ENCODE data around the gene SLC9B1.
"Not testable (repeated sequence)": the region's sequence is repeated elsewhere in the genome, so short reads cannot be mapped to it uniquely, and the experiment has no call there.

SLC9B1 gene

DNA sequence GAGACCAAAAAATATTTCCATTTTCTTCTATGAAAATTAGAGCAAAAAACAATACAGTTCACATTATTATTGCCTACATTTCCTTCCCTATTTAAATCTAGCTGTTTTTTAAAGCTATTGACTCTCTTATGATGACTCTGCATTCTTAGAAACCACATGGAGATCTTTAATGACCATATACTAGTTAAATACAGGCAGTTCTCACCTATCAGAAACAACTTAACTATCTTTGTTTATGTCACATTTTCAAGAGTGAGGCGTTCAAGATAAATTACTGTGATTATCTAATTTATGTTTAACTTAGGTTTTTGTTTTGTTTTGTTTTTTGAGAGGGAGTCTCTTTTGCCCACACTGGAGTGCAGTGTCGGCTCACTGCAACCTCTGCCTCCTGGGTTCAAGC is 147.7 kb downstream of the SLC9B1 start:
- no peak for DNase-seq

DNA sequence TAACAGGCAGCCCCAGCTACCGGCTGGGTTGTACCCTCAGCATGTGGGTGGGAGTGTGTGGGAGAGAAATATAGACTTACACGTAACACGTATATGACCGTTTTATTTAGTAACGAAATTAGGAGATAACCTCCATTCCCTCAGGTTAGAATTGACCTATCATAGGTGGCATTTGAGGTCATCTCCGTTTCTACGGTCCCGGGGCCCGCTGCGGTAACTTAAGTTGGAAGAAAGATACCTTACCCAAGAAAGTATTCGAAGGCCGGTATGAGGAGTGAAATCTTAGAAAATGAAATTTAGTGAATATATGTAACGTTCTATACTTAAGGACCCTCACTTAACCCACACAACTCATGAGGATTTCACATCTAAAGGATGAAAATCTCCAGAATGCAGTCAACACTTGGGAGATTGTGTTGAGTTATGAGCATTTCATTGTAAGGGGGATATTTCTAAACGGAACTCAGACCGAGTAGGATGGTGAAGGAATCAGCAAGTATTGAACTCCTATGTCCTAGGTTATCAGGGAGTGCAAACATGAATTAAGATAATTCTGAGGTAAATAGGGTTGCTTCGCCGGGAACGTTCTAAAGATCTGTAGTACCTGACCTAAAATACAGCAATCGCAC is 149.8 kb downstream of the SLC9B1 start:
- DNase-seq, result no peak

DNA sequence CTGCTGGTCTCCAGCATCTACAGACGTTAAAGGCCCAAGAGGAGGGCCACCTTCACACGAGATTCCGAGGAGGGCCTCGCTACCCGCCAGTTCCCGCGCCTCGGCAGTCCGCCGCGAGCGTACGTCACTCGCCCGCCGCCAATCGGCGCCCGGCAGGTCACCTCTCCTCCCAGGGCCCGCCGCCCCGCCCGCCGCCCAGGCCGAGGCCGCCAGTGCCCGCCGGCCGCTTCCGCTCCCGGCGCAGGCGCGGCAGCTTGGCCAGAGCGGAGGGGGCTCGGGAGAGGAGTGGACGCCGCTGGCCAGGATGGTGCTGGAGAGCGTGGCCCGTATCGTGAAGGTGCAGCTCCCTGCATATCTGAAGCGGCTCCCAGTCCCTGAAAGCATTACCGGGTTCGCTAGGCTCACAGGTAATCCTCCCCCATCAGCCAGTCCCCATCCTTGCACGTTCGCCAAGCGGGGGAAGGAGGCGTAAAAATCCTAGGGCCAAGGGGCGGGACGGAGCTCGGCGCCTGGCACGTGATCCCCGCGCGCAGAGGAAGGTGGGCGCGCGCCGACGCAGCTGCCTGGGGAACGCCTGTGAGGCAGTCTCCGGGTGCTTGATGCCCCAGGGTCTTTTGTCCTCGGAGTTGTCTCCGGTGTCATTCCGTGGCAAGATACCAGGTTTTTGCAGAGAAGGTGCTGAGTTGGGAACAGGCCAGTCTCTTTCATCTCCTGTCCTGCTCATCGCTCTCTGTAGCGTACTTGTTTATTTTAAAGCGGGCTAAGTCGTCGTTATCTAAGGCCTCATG is 150.5 kb downstream of the SLC9B1 start, which contains the start of gene CISD2:
Gene CISD2, plus strand, starts transcription at position 212 of the 788 bp plus-strand sequence. Its CDS starts 93 bp downstream, at position 305.
- peak; percentile 89 for DNase-seq

DNA sequence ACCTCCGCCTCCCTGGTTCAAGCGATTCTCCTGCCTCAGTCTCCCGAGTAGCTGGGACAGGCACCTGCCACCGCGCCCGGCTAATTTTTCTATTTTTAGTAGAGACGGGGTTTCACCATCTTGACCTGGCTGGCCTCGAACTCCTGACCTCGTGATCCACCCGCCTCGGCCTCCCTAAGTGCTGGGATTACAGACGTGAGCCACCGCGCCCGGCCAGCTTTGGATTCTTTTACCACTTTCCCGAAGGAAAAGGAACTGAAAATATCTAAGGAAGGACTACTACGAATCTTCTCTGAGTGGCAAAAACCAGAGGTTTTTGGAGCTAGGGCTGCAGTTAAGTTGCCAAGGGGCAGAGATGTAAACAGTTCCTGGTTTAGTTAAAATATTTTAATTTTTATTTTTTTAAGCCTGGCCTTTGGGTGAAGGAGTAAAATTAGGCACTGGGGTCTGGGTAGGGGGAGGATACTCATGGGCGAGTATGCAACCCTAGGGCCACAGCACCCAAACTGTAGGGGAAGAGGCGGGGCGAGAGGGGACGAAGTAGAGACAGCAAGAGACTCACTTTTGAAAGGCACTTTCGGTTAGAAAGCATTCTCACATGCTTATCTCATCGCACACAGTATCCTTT is 151.2 kb downstream of the SLC9B1 start:
- DNase-seq, result no peak

DNA sequence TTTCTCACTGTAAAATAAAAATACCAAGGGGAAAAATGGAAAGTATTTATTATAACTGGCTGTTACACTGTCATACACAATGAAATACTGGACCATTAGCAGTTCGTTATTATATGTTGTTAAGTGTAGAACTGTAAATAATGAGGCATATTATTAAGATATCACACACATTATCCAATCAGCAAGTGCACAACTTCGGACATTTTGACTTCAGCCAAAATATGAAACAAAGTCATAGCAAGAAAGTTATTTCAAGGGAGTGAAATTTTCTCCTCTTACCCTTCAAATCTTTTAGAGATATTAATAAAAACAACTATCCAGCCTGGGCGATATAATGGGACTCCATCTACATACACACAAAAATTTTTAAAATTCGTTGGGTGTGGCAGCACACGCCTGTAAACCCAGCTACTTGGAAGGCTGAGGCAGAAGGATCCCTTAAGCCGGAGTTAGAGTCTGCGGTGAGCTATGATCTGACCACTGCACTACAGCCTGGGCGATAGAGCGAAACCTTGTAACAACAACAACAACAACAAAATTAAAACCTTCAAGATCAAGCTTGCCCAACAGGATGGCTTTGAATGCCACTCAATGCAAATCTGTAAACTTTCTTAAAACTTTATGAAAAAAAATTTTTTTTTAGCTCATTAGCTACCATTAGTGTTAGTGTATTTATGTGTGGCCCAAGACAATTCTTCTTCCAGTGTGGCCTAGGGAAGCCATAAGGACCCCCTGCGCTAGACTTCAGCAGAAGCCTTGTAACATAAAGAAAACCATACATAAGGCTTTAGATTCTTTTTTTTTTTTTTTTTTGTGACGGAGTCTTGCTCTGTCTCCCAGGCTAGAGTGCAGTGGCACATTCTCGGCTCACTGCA is 152.0 kb downstream of the SLC9B1 start:
- DNase-seq, result no peak

DNA sequence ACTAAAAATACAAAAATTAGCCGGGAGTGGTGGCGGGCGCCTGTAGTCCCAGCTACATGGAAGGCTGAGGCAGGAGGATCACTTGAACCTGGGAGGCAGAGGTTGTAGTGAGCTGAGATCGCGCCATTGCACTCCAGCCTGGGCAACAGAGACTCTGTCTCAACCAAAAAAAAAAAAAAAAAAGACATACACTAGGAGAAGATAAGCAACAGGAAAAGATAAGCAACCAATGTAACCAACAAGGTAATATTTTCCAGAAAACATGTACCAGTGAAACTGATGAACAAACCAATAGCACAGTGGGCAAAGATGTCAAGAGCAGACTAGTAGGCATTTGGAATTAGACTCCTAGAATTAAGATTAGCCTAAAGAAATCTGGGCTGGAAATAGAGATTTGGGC is 154.2 kb downstream of the SLC9B1 start:
- DNase-seq, result not testable (repeated sequence)

DNA sequence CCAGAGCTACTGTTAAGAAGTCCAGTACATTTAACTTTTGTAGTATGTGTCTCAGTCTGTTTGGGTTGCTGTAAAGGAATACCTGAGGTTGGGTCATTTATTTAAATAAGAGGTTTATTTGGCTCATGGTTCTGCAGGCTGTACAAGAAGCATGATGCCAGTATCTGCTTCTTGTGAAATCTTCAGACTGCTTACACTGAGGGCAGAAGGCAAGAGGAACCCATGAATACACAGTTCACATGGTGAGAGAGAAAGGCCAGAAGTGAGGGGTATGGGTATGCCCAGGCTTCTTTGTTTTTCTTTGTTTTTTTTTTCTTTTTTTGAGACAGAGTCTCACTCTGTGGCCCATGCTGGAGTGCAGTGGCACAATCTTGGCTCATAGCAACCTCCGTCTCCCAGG is 156.8 kb downstream of the SLC9B1 start:
- DNase-seq, result no peak

DNA sequence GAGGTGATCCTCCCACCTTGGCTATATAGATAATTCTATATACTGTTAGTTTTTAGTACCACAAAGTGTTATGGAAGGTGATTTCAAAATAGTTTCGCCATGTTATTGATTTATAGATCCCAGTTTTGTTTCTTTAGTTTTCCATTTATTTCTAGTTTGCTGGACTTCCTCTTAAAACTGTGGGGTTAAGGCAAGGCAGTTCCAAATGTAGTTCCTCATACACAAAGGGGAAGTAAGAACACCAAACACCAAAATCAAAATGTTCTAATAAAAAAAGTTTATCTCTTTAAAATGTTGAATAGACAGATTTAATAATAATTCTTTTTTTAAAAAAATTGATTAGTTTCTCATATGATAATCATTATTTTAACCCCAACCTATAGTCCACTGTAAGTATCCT is 157.5 kb downstream of the SLC9B1 start:
- no peak for DNase-seq

DNA sequence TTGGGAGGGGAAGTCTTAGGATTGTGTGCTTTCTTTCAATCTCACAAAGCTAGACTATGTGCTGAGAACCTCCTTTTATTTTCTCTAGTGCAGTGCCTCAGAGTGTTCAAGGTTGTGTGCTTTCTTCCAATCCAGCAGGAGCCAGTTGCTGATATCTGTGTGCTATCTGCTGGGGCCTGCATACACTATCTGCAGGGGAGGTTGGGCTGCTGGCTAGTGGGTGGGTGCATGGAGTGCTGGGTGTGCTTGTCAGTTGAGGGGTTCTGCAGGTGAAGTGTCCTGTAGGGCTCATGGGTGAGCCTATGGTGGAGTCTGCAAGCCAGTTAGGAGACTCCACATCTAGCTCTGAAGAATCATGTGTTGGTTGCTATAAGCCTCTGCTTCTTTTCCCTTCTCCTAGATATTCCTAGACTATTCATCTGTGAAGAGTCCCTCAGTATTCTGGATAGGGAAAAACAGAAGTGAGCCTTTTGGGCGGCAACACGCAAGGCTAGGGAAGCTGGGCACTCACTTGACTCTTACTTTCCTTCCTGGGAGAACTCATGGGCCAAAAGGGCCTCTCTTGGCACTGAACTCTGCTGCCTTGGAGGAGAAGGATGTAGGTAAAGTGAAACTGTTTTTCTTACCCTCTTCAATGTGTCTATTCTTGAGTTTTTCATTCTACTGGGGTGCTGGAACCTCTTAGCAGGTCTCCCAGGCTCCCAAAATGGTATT is 158.7 kb downstream of the SLC9B1 start:
- DNase-seq, result no peak

DNA sequence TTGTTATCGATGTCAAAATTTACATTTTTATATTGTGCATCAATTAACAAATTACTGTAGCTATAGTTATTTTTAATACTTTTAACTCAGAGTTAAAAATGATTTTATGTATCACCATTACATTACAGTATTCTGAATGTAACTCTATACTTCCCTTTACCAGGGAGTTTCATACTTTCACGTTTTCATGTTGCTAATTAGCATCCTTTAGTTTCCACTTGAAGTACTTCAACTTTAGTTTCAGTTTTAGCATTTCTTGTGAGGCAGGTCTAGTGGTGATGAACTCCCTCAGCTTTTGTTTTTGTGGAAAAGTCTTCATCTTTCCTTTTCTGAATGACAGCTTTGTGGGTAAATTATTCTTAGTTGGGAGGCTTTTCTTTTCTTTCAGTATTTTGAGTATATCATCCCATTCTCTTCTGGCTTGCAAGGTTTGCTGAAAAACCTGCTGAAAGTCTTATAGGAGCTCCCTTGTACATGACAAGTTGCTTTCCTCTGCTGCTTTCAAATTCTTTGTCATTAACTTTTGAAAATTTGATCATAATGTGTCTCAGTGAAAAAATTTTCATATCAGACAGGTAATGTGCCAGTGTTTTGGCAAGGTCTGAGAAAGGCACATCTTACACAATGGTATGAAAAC is 160.6 kb downstream of the SLC9B1 start:
- DNase-seq, result no peak

Measured in kidney glomerular epithelial cell (primary cell).